HG03175 (cell line): ENCODE measurements around the gene NR1D1.

Experiments used
- ATAC-seq: cut with Tn5 transposase; IDR thresholded peaks from one replicate; pipeline ENCODE4 v1.9.1; 2021; ENCODE audit warnings: mild to moderate bottlenecking, moderate library complexity; ENCODE audit not compliant: unreplicated experiment

The NR1D1 gene

GRCh38 chr17:40097931-40098845 lies 2.2 kb downstream of the NR1D1 start:
- no peak for ATAC-seq

DNA sequence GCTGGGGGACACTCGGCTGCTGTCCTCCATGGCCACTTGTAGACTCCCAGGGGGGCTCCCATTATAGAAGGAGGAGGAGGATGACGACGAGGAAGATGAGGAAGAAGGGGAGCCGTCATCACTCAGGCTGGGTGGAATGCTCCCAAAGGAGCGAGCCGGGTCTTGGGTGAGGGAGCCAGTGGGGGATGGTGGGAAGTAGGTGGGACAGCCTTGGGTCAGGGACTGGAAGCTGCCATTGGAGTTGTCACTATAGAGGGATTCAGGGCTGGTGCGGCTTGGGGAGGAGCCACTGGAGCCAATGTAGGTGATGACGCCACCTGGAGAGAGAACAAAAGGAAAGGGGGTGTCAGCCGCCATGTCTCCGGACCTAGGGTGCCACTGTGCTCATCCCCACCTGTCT lies 3.3 kb downstream of the NR1D1 start:
- ATAC-seq, result no peak

GRCh38 chr17:40095944-40096791 lies 4.2 kb downstream of the NR1D1 start:
- peak; percentile 41 for ATAC-seq

DNA sequence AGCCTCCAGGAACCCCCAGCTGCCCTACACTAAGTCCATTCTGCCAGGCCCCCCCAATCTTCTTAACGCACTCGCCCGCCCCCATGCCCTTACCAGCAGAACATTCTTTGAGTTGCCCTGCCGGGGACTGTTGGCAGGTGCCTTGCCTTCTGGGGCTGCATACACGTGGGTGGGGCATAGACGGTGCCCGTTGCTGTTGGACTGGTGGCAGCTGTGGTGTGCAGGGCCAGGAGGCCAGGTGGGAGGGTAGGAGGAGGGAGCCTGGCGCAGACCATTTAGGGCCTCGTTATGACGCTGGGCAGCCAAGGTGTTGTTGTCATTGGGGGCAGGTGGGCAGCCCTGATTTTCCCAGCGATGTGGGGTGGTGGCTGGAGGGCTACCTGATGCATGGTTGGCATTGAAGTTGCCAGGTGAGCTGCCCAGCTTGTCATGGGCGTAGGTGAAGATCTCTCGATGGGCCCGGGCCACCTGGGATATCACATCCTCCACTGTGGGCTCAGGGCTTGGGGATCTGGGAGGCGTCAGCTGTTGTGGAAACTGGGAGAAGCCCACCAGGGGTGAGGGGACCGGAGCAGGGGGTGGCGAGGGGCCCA lies 4.9 kb downstream of the NR1D1 start:
- no peak for ATAC-seq

DNA sequence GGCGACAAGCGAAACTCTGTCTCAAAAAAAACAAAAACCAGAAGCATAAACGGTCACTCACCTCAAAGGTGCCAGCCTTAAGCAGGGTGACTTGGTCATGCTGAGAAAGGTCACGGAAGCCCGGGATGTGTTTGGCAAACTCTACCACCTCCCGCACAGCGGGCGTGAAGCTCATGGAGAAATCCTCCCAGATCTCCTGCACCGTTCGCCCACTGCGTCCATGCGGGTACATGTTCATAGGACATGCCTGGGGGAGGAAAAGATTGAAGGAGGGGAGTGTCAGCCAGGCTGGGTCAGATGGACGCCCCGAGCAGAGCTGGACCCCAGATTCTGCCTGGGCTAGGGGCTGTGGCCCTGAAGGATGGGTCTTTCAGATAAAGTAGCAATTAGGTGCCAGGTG lies 5.5 kb downstream of the NR1D1 start:
- ATAC-seq, result no peak

DNA sequence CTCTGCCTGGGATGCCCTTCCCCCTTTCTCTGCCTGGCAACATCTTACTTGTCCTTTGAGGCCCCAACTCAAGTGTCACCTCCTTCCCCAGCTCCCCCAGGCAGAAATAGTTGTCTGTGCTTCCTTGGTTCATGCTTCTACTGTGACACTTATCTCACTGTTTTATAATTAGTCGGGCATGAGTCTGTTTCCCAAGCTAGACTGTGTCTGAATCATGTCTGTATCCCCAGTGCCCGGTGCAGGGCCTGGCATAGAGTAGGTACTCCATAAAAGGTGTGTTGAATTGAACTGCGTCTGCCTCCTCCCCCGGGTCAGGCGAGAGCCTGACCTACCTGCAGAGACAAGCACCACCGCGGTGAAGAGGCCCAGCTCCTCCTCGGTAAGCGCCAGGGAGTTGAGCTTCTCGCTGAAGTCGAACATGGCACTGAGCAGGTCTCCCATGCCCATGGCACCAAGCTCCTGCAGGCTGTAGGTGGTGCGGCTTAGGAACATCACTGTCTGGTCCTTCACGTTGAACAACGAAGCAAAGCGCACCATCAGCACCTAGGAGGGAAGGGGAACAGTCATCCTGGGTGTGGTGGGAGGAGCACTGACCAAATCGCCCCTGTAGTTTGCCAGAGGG lies 6.7 kb downstream of the NR1D1 start:
- no peak for ATAC-seq

DNA sequence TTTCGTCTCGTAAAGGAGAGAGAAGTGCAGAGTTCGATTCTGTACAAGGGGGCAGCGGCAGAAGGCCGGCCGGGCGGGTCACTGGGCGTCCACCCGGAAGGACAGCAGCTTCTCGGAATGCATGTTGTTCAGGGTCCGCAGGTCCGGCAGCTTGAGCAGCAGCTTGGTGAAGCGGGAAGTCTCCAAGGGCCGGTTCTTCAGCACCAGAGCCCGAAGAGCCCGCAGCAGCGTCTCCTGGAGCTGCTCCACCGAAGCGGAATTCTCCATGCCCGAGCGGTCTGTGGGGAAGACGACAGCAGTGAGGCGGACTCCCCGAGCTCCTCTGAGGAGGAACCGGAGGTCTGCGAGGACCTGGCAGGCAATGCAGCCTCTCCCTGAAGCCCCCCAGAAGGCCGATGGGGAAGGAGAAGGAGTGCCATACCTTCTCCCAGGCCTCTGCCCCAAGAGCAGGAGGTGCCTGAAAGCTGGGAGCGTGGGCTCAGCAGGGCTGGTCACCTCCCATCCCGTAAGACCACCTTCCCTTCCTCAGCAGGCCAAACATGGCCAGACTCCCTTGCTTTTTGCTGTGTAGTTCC lies 7.3 kb downstream of the NR1D1 start:
- ATAC-seq, result no peak

- no peak for ATAC-seq
Observed at GRCh38 chr17:40092581-40092980, 7.8 kb downstream of the NR1D1 start.

GRCh38 chr17:40091691-40092397 lies 8.5 kb downstream of the NR1D1 start:
- no peak for ATAC-seq

- no peak for ATAC-seq
Observed at GRCh38 chr17:40090237-40091119, 9.9 kb downstream of the NR1D1 start.

DNA sequence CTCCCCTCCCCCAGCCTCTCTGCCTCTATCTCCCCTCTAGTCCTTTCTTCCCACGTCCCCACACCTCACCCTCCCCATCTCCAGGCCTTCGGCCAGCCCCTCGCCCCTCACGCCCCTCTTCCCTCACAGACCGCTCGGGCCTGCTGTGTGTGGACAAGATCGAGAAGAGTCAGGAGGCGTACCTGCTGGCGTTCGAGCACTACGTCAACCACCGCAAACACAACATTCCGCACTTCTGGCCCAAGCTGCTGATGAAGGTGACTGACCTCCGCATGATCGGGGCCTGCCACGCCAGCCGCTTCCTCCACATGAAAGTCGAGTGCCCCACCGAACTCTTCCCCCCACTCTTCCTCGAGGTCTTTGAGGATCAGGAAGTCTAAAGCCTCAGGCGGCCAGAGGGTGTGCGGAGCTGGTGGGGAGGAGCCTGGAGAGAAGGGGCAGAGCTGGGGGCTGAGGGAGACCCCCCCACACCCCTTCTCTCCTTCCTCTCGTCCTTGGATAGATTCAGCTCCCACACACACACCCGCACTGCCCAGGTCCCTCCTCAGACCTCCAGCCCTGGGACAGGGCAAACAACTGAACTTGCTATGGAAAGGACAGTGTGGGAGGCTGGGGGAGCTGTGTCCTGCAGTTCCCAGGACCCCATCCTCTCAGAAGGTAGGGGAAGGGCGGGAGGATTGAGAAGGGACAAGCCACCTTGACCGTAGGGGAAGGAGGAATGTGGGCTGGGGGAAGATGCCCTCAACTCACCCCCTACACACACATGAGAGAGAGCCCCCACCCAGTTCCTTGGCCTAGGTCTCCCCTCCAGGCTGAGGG lies 11.1 kb downstream of the NR1D1 start:
- no peak for ATAC-seq

GRCh38 chr17:40087903-40088718 lies 12.3 kb downstream of the NR1D1 start:
- no peak for ATAC-seq

GRCh38 chr17:40087049-40087794 lies 13.2 kb downstream of the NR1D1 start:
- no peak for ATAC-seq

- ATAC-seq, result no peak
Observed at GRCh38 chr17:40086150-40087044, 14.0 kb downstream of the NR1D1 start.

DNA sequence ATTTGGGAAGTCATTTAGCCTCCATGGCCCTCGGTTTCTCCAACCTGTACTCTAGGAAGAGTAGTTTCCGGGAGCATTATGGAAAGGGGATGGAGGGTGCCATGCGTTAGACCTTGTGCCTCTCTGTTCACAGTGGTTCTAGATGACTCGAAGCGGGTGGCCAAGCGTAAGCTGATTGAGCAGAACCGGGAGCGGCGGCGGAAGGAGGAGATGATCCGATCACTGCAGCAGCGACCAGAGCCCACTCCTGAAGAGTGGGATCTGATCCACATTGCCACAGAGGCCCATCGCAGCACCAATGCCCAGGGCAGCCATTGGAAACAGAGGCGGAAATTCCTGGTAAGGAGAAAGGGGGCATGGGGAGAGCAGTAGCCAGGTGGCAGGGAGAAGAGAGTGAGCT lies 15.9 kb downstream of the NR1D1 start:
- no peak for ATAC-seq

- no peak for ATAC-seq
Observed at GRCh38 chr17:40079545-40079944, 20.8 kb downstream of the NR1D1 start.
